Progenitor cell of endocrine pancreas (in vitro differentiated cells): Measurements from ENCODE around the gene PAN2. TPM values are rescaled to one million over a fixed set of nuclear protein-coding genes. Genes with fewer than 3 reads are reported as not detected.
"Not testable (repeated sequence)": the region's sequence is repeated elsewhere in the genome, so short reads cannot be mapped to it uniquely, and the experiment has no call there.

Experiments used
- DNase-seq: peaks from one replicate; pipeline ENCODE4 v3.0.0; 2021; ENCODE audit warnings: low spot score; ENCODE audit not compliant: unreplicated experiment
- H3K27ac Mint-ChIP-seq: 2 replicates; pipeline ENCODE4 v1.8.0; 2021; ENCODE audit warnings: mild to moderate bottlenecking, moderate library complexity, mixed read lengths
- H3K27me3 Mint-ChIP-seq: 2 replicates; pipeline ENCODE4 v1.8.0; 2021; ENCODE audit warnings: mixed read lengths
- H3K36me3 Mint-ChIP-seq: 2 replicates; pipeline ENCODE4 v1.8.0; 2022; ENCODE audit warnings: mixed read lengths; ENCODE audit not compliant: insufficient read depth
- H3K4me1 Mint-ChIP-seq: 2 replicates; pipeline ENCODE4 v1.8.0; 2021; ENCODE audit warnings: low read depth, mixed read lengths
- H3K4me3 Mint-ChIP-seq: 2 replicates; pipeline ENCODE4 v1.8.0; 2021; ENCODE audit warnings: low read depth, mild to moderate bottlenecking, moderate library complexity, mixed read lengths
- H3K9me3 Mint-ChIP-seq: 2 replicates; pipeline ENCODE4 v1.8.0; 2021; ENCODE audit warnings: low read depth, mixed read lengths
- total RNA-seq: library from RNA; stranded (reverse); gene quantifications from 2 replicates; pipeline ENCODE4 v1.2.1, GENCODE V29; 2021
- TF ChIP-seq, protein P1 (sequence below): fragments of 200-600 bp; sonication (generic); IDR thresholded peaks from one replicate; pipeline ENCODE4 v1.5.0; 2021; ENCODE audit warnings: antibody characterized with exemption, mild to moderate bottlenecking; ENCODE audit not compliant: unreplicated experiment

Gene PAN2
- total RNA-seq, 1 donor from 2014 or later: 69.3 TPM

DNA sequence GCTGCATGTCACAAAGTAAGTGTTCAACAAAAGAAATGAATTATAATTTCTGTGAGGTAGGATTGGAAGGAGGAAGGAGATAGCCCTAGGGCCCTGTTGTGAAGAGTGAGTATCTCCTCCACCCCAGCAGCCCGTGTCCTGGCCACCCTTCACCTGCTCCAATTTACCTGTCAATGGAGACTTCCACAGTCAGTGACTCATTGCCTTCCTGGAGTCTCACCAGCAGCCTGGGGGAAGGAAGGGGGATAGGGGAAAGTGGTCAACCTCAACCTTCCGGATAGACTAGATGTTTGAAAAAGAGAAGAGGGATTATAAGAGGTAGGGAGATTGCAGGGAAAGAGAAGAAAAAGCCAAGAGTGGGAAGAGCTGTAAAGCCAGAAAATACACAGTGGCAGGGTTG lies 16.9 kb upstream of the PAN2 start:
- Mint-ChIP-seq H3K4me1 (peaks cover under 1% of the 10 kb centered on the region), H3K27me3 (no peaks in the 10 kb centered on the region), H3K9me3 (no peaks in the 10 kb centered on the region), H3K36me3 (peaks cover 24% of the 10 kb centered on the region), H3K4me3 (no peak overlapping the region), H3K27ac (no peak overlapping the region)
- TF ChIP-seq, protein P1, sequence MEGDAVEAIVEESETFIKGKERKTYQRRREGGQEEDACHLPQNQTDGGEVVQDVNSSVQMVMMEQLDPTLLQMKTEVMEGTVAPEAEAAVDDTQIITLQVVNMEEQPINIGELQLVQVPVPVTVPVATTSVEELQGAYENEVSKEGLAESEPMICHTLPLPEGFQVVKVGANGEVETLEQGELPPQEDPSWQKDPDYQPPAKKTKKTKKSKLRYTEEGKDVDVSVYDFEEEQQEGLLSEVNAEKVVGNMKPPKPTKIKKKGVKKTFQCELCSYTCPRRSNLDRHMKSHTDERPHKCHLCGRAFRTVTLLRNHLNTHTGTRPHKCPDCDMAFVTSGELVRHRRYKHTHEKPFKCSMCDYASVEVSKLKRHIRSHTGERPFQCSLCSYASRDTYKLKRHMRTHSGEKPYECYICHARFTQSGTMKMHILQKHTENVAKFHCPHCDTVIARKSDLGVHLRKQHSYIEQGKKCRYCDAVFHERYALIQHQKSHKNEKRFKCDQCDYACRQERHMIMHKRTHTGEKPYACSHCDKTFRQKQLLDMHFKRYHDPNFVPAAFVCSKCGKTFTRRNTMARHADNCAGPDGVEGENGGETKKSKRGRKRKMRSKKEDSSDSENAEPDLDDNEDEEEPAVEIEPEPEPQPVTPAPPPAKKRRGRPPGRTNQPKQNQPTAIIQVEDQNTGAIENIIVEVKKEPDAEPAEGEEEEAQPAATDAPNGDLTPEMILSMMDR: no peak
- no peak for DNase-seq

DNA sequence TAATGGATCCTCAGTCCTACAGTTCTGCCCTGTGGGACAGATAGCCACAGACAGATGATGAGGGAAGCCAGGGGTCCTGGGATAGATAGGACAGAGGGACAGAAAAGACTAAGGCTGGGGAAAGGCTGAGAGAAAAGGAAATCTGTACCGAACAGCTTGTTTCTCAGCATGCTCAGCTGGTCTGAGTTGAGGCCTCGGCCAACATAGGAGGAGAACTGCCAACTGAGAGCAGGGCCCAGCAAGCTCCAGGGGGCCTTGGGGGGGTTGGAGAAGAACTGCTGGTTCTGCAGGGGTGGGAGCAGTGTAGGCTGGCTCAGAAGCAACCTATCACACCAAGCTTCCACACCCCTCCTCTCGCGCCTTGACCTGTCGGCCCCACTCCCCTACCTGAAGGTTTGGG lies 15.0 kb upstream of the PAN2 start:
- peaks cover 22% of the 10 kb centered on the region for H3K36me3 Mint-ChIP-seq
- H3K4me1 Mint-ChIP-seq: no peaks in the 10 kb centered on the region
- TF ChIP-seq, protein P1: no peak
- H3K9me3 Mint-ChIP-seq: no peaks in the 10 kb centered on the region
- DNase-seq: no peak
- H3K27ac Mint-ChIP-seq: no peak overlapping the region
- H3K27me3 Mint-ChIP-seq: no peaks in the 10 kb centered on the region
- H3K4me3 Mint-ChIP-seq: no peak overlapping the region

DNA sequence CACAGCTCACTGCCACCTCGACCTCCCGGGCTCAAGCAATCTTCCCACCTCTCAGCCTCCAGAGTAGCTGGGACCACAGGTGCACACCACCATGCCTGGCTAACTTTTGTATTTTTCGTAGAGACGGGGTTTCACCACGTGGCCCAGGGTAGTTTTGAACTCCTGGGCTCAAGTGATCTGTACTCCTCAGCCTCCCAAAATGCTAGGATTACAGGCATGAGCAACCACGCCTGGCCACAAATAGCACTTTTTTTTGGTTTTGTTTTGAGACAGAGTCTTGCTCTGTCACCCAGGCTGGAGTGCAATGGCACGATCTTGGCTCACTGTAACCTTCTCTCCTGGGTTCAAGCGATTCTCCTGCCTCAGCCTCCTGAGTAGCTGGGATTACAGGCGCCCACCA lies 13.5 kb upstream of the PAN2 start:
- not testable (repeated sequence) for H3K27ac Mint-ChIP-seq, DNase-seq, H3K9me3 Mint-ChIP-seq, H3K4me3 Mint-ChIP-seq, H3K4me1 Mint-ChIP-seq, H3K27me3 Mint-ChIP-seq
- H3K36me3 Mint-ChIP-seq: peaks cover 27% of the 10 kb centered on the region

DNA sequence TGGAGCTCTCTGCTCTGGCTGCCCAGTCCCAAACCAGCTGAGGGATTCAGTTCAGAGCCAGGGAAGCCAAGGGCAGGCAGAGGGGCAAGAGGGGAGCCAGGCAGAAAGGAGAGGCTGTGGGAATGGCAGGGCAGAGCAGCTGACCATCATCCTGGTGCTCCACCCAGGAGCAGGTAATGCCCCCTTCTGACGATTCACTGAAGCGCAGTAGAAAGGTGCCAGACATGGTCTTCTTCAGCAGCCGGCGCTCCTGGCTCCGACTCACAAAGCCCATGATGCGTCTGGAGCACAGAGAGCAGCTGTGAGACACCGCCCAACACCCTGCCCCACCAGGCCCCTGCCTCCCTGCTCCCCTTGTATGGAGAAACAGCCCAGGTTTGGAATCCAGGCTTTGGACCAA lies 12.9 kb upstream of the PAN2 start:
- TF ChIP-seq, protein P1: no peak
- H3K27ac Mint-ChIP-seq: no peak overlapping the region
- no peaks in the 10 kb centered on the region for H3K4me1 Mint-ChIP-seq
- H3K9me3 Mint-ChIP-seq: no peaks in the 10 kb centered on the region
- DNase-seq: no peak
- H3K4me3 Mint-ChIP-seq: no peak overlapping the region
- peaks cover 27% of the 10 kb centered on the region for H3K36me3 Mint-ChIP-seq
- no peaks in the 10 kb centered on the region for H3K27me3 Mint-ChIP-seq

DNA sequence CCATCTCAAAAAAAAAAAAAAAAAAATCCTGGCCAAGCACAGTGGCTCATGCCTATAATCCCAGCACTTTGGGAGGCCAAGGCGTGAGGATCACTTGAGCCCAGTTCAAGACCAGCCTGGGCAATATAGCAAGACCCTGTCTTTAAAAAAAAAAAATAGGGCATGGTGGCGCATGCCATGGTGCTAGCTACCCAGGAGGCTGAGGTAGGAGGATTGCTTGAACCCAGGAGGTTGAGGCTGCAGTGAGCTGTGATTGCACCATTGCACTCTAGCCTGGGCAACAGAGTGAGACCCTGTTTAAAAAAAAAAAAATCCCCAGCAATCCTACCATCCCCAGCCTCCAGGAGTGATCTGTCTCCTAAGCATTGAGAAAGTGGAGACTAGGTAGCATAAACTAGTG lies 8.5 kb upstream of the PAN2 start:
- not testable (repeated sequence) for H3K9me3 Mint-ChIP-seq, DNase-seq, H3K27me3 Mint-ChIP-seq, H3K4me3 Mint-ChIP-seq, H3K36me3 Mint-ChIP-seq, H3K4me1 Mint-ChIP-seq, H3K27ac Mint-ChIP-seq

DNA sequence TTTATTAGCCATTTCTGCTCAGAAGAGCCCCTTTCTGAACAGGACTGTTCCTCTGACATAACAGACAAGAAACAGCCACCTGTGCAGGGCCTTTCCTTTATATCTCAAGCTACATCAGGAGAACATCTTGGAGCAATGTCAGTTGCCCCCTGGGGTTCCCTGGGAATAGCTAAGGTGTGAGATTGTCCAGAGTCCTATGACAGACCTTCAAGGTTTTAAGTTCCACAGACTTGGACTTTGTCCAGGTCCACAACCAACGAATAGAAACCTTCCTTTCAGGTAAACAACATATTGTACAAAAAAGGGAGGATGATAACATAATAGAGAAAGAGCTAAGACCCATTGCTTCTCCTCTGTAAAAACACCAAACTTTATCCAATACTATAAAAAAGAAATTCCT lies 7.8 kb upstream of the PAN2 start:
- Mint-ChIP-seq H3K4me3 (no peak overlapping the region), H3K36me3 (peaks cover 8% of the 10 kb centered on the region), H3K27me3 (no peaks in the 10 kb centered on the region), H3K27ac (no peak overlapping the region), H3K4me1 (no peaks in the 10 kb centered on the region), H3K9me3 (no peaks in the 10 kb centered on the region)
- TF ChIP-seq, protein P1: no peak
- no peak for DNase-seq

DNA sequence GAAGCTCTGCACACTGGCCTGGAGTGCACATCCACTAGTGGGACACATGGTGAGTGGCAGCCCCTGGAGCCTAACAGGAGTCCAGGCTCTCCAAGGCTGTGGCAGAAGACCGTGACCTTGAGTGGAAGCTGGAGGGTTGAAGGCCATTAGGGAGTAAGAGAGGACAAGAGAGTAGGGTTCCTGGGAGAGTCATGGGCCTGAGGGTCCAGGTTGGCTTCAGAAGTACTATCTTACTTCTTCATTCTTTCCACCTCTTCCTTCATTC lies 5.3 kb upstream of the PAN2 start:
- H3K27me3 Mint-ChIP-seq: no peaks in the 10 kb centered on the region
- peaks cover 1% of the 10 kb centered on the region for H3K4me1 Mint-ChIP-seq
- TF ChIP-seq, protein P1: no peak
- H3K27ac Mint-ChIP-seq: no peak overlapping the region
- DNase-seq: no peak
- no peaks in the 10 kb centered on the region for H3K9me3 Mint-ChIP-seq
- peaks cover 5% of the 10 kb centered on the region for H3K36me3 Mint-ChIP-seq
- no peak overlapping the region for H3K4me3 Mint-ChIP-seq
